Endothelial cell of umbilical vein (primary cell): ENCODE results near the gene CEBPG. TPM values are rescaled to one million over a fixed set of nuclear protein-coding genes. Genes with fewer than 3 reads are reported as not detected.

Experiments used
- BruUV-seq: library from RNA; stranded (reverse); fragments of 400-500 nt; replicated peaks from 2 replicates; lab custom pipeline; 2021; lab: Mats Ljungman, UMichigan
- CTCF ChIA-PET: fragments of 300-600, 350-600 bp; sonication (Branson Sonifier 250); formaldehyde crosslinking; loops from one replicate; lab custom pipeline; 2021; ENCODE audit warnings: antibody characterized with exemption, inconsistent platforms; lab: Charles Lee
- POLR2A ChIA-PET: fragments of 300-600, 350-600 bp; sonication (Branson Sonifier 250); formaldehyde crosslinking; loops from one replicate; lab custom pipeline; 2021; ENCODE audit warnings: antibody characterized with exemption, inconsistent platforms; lab: Charles Lee
- DNase-seq: peaks from one replicate; pipeline ENCODE4 v3.0.0-alpha.2; 2011; ENCODE audit warnings: low read depth, low spot score
- FAIRE-seq: peaks from 2 replicates; lab custom pipeline; 2011; peaks lifted over from hg19 to GRCh38; lab: Jason Lieb, UNC
- H2AFZ ChIP-seq: 2 replicates; pipeline ENCODE4 v1.6.0; 2012; ENCODE audit warnings: low read depth, low read length, control low read depth, inconsistent platforms
- H3K27ac ChIP-seq: 2 replicates; pipeline ENCODE4 v1.5.1; 2011; ENCODE audit warnings: low read depth, mild to moderate bottlenecking, control low read depth, low read length, moderate library complexity; ENCODE audit not compliant: insufficient read depth
- H3K27me3 ChIP-seq, 2 experiments: 2 replicates each; pipeline versions ENCODE4 v1.6.0 to v1.6.1; 2011; ENCODE audit warnings: low read length in 2 of 2, mixed read lengths in 1 of 2; ENCODE audit not compliant: control insufficient read depth in 2 of 2, insufficient read depth in 2 of 2
- H3K36me3 ChIP-seq, 2 experiments: 2 replicates in 1 of 2; 3 replicates in 1 of 2; pipeline ENCODE4 v1.5.1; 2011; ENCODE audit warnings: low read length in 2 of 2, mild to moderate bottlenecking in 1 of 2, moderate library complexity in 1 of 2; ENCODE audit not compliant: control insufficient read depth in 2 of 2, insufficient read depth in 2 of 2; ENCODE audit errors: extremely low read depth in 1 of 2
- H3K4me1 ChIP-seq: 3 replicates; pipeline ENCODE4 v1.5.1; 2011; ENCODE audit warnings: mild to moderate bottlenecking, low read length; ENCODE audit not compliant: control insufficient read depth, insufficient read depth; ENCODE audit errors: extremely low read depth
- H3K4me2 ChIP-seq: 2 replicates; pipeline ENCODE4 v1.6.1; 2011; ENCODE audit warnings: low read length, control low read depth, mixed read lengths; ENCODE audit not compliant: insufficient read depth
- H3K4me3 ChIP-seq, 3 experiments: fragments of 200-600 bp in 1 of 3; sonication (generic), shearing (Covaris generic) in 1 of 3; replicated peaks in 1 of 3; 2 replicates each; pipeline ENCODE4 v1.5.1; 2011 to 2016; ENCODE audit warnings: control low read depth in 3 of 3, low read length in 3 of 3, mild to moderate bottlenecking in 2 of 3, inconsistent platforms in 1 of 3, low read depth in 1 of 3, moderate library complexity in 1 of 3; ENCODE audit not compliant: insufficient read depth in 1 of 3
- H3K79me2 ChIP-seq: 2 replicates; pipeline ENCODE4 v1.6.0; 2012; ENCODE audit warnings: low read length, inconsistent platforms; ENCODE audit not compliant: control insufficient read depth, insufficient read depth
- H3K9ac ChIP-seq: replicated peaks from 2 replicates; pipeline ENCODE3; 2011; ENCODE audit warnings: low read length, control low read depth; ENCODE audit not compliant: insufficient read depth; ENCODE audit errors: extremely low read depth
- H3K9me1 ChIP-seq: replicated peaks from 3 replicates; pipeline ENCODE4 v1.6.0; 2011; ENCODE audit warnings: mild to moderate bottlenecking, low read length; ENCODE audit not compliant: control insufficient read depth, insufficient read depth; ENCODE audit errors: extremely low read depth
- H3K9me3 ChIP-seq: replicated peaks from 2 replicates; pipeline ENCODE4 v1.5.1; 2012; ENCODE audit warnings: low read length, inconsistent platforms; ENCODE audit not compliant: control insufficient read depth, insufficient read depth
- H4K20me1 ChIP-seq: replicated peaks from 2 replicates; pipeline ENCODE3; 2011; ENCODE audit warnings: mild to moderate bottlenecking, low read length; ENCODE audit not compliant: control insufficient read depth, insufficient read depth; ENCODE audit errors: extremely low read depth
- EZH2 ChIP-seq: IDR thresholded peaks from 2 replicates; pipeline ENCODE4 v1.6.1; 2012; ENCODE audit warnings: borderline replicate concordance, low read depth, mild to moderate bottlenecking, moderate library complexity, low read length, inconsistent platforms; ENCODE audit not compliant: severe bottlenecking
- FOS ChIP-seq: IDR thresholded peaks from 2 replicates; pipeline ENCODE4 v1.6.1; 2011; ENCODE audit warnings: mild to moderate bottlenecking, low read length, moderate library complexity, borderline replicate concordance; ENCODE audit not compliant: insufficient read depth
- GATA2 ChIP-seq: IDR thresholded peaks from 2 replicates; pipeline ENCODE4 v1.7.0; 2011; ENCODE audit warnings: low read depth, mild to moderate bottlenecking, moderate library complexity, mixed read lengths, low read length; ENCODE audit not compliant: insufficient read length, insufficient read depth
- JUN ChIP-seq: IDR thresholded peaks from 2 replicates; pipeline ENCODE4 v1.6.1; 2011; ENCODE audit warnings: borderline replicate concordance, low read depth; ENCODE audit not compliant: insufficient read length, insufficient read depth
- MAX ChIP-seq: IDR thresholded peaks from 2 replicates; pipeline ENCODE4 v1.6.1; 2011; ENCODE audit not compliant: insufficient read depth, insufficient read length
- MYC ChIP-seq: IDR thresholded peaks from one replicate; pipeline ENCODE4 v1.6.1; 2011; ENCODE audit warnings: mild to moderate bottlenecking, low read depth, low read length
- POLR2A ChIP-seq: IDR thresholded peaks from 2 replicates; pipeline ENCODE4 v1.6.1; 2012; ENCODE audit warnings: low read depth, mild to moderate bottlenecking, control low read depth, low read length
- POLR2AphosphoS5 ChIP-seq: IDR thresholded peaks from 2 replicates; pipeline ENCODE4 v1.6.1; 2012; ENCODE audit warnings: low read depth, mild to moderate bottlenecking, control low read depth, low read length, moderate library complexity; ENCODE audit not compliant: insufficient read depth
- dilution Hi-C: fragments of 300-500 bp; cut with MboI; formaldehyde crosslinking; loops from one replicate; pipeline ENCODE4 v1.15.0; 2019; ENCODE audit warnings: low sequenced_read_pairs; ENCODE audit not compliant: extremely low pct_ligation_motif_present
- intact Hi-C: fragments of 100-400 bp; cut with micrococcal nuclease; formaldehyde crosslinking; loops from one replicate; pipeline ENCODE4 v1.10.0; 2022
- polyA plus RNA-seq, 4 experiments: library from polyadenylated mRNA; depleted of rRNA in 3 of 4; stranded (reverse) in 3 of 4; unstranded in 1 of 4; fragments of >200 nt; gene quantifications; 2 replicates each; pipeline versions ENCODE4 v1.2.1 to v1.2.3, GENCODE V29; 2011 to 2012; ENCODE audit warnings: missing spikeins in 1 of 4
- total RNA-seq: library from RNA; stranded (reverse); gene quantifications from 2 replicates; pipeline ENCODE4 v1.2.3, GENCODE V29; 2021
- TF ChIP-seq, protein P1 (sequence below), 2 donors: IDR thresholded peaks; 1 replicate in 1 of 2; 2 replicates in 1 of 2; pipeline ENCODE4 v1.5.1; 2011; ENCODE audit warnings: low read length in 2 of 2, mild to moderate bottlenecking in 2 of 2, moderate library complexity in 2 of 2, control low read depth in 1 of 2, inconsistent platforms in 1 of 2, low read depth in 1 of 2; ENCODE audit not compliant: insufficient read depth in 1 of 2; ENCODE audit errors: extremely low read depth in 1 of 2

Gene CEBPG
- total and polyA plus RNA-seq, 2 donors (not counting 3 experiments of a cell fraction or from before 2014, with no cell fraction given), result 10.2 to 24.6 TPM

GRCh38 chr19:33399745-33400681 is 26.5 kb downstream of the CEBPG start:
- no peaks in the 10 kb centered on the region for H3K27me3 ChIP-seq
- peaks cover 15% of the 10 kb centered on the region for H3K4me1 ChIP-seq
- BruUV-seq, result no TSS peak
- FAIRE-seq, result no peak
- intact Hi-C loops (loop anchor here (5.0 kb wide), 1 partner anchor 98 kb away; the partner anchor contains the start of gene CEBPA), dilution Hi-C loops (no loop called here)
- H3K27ac ChIP-seq, result no peak overlapping the region
- no peak overlapping the region for H3K9ac ChIP-seq
- H3K79me2 ChIP-seq, result no peaks in the 10 kb centered on the region
- no peak overlapping the region for H3K4me3 ChIP-seq
- H3K9me1 ChIP-seq, result no peaks in the 10 kb centered on the region
- no peak for DNase-seq
- TF ChIP-seq POLR2AphosphoS5, result no peak
- TF ChIP-seq EZH2, result no peak
- no peak for TF ChIP-seq MAX
- no peak for TF ChIP-seq MYC
- no peak for TF ChIP-seq FOS
- TF ChIP-seq, protein P1, sequence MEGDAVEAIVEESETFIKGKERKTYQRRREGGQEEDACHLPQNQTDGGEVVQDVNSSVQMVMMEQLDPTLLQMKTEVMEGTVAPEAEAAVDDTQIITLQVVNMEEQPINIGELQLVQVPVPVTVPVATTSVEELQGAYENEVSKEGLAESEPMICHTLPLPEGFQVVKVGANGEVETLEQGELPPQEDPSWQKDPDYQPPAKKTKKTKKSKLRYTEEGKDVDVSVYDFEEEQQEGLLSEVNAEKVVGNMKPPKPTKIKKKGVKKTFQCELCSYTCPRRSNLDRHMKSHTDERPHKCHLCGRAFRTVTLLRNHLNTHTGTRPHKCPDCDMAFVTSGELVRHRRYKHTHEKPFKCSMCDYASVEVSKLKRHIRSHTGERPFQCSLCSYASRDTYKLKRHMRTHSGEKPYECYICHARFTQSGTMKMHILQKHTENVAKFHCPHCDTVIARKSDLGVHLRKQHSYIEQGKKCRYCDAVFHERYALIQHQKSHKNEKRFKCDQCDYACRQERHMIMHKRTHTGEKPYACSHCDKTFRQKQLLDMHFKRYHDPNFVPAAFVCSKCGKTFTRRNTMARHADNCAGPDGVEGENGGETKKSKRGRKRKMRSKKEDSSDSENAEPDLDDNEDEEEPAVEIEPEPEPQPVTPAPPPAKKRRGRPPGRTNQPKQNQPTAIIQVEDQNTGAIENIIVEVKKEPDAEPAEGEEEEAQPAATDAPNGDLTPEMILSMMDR (IDR thresholded peaks at IDR 0.05; ENCODE audit: extremely low read depth in 1 of 2, insufficient read depth in 1 of 2, low read depth in 1 of 2, low read length in 2 of 2), result no peak
- TF ChIP-seq POLR2A, result no peak
- no peak for TF ChIP-seq GATA2
- no peak for TF ChIP-seq JUN
- no peak overlapping the region for H3K4me2 ChIP-seq
- no peak overlapping the region for H2AFZ ChIP-seq
- no peaks in the 10 kb centered on the region for H3K36me3 ChIP-seq
- no peaks in the 10 kb centered on the region for H3K9me3 ChIP-seq
- POLR2A ChIA-PET, result no interaction called here
- no peaks in the 10 kb centered on the region for H4K20me1 ChIP-seq
- CTCF ChIA-PET, result interaction anchor here (1.5 to 2.9 kb wide), 3 partner anchors 98 to 378 kb away, joined by 4 to 11 read pairs (median 5); partner anchors contain the start of gene CEBPA
